CD4-positive, alpha-beta memory T cell (primary cell): ENCODE measurements around the gene RAB8B. TPM values are rescaled to one million over a fixed set of nuclear protein-coding genes. Genes with fewer than 3 reads are reported as not detected.

ENCODE experiments used
- CTCF ChIA-PET: fragments of 350-600 bp; sonication (Branson Sonifier 250); formaldehyde crosslinking; loops from one replicate; lab custom pipeline; 2021; ENCODE audit warnings: inconsistent platforms; ENCODE audit not compliant: partially characterized antibody; lab: Charles Lee
- POLR2A ChIA-PET: fragments of 350-600 bp; sonication (Branson Sonifier 250); formaldehyde crosslinking; loops from one replicate; lab custom pipeline; 2021; ENCODE audit not compliant: partially characterized antibody; lab: Charles Lee
- DNase-seq, 5 donors: peaks; one replicate each; pipeline versions ENCODE4 v3.0.0 to v3.0.0-alpha.2; 2020 to 2022; ENCODE audit warnings: mixed read lengths in 1 of 5
- H3K27ac ChIP-seq: one replicate; pipeline ENCODE4 v1.7.0; 2013; ENCODE audit warnings: low read depth, low read length
- H3K27me3 ChIP-seq: 2 replicates; pipeline ENCODE4 v1.7.0; 2013; ENCODE audit warnings: mild to moderate bottlenecking, low read length, moderate library complexity; ENCODE audit not compliant: insufficient read depth
- H3K36me3 ChIP-seq: 2 replicates; pipeline ENCODE4 v1.7.0; 2013; ENCODE audit warnings: mild to moderate bottlenecking, low read length, moderate library complexity; ENCODE audit not compliant: insufficient read depth
- H3K4me1 ChIP-seq: 2 replicates; pipeline ENCODE4 v1.7.0; 2013; ENCODE audit warnings: mild to moderate bottlenecking, low read length, moderate library complexity; ENCODE audit not compliant: insufficient read depth
- H3K4me3 ChIP-seq, 2 donors: one replicate each; pipeline ENCODE4 v1.7.0; 2013; ENCODE audit warnings: low read length in 2 of 2, mild to moderate bottlenecking in 1 of 2
- H3K9me3 ChIP-seq, 2 donors: one replicate each; pipeline ENCODE4 v1.7.0; 2013; ENCODE audit warnings: low read length in 2 of 2, control low read depth in 1 of 2; ENCODE audit not compliant: control insufficient read depth in 1 of 2
- H3K27ac Mint-ChIP-seq, 7 donors: one replicate each; pipeline ENCODE4 v1.8.0; 2020 to 2021; ENCODE audit warnings: mixed read lengths in 7 of 7, mild to moderate bottlenecking in 6 of 7, inconsistent platforms in 3 of 7, moderate library complexity in 3 of 7
- H3K27me3 Mint-ChIP-seq, 2 donors: one replicate each; pipeline ENCODE4 v1.8.0; 2020 to 2021; ENCODE audit warnings: mixed read lengths in 2 of 2
- H3K36me3 Mint-ChIP-seq, 2 donors: one replicate each; pipeline ENCODE4 v1.8.0; 2020 to 2021; ENCODE audit warnings: mixed read lengths in 2 of 2, inconsistent platforms in 1 of 2, mild to moderate bottlenecking in 1 of 2
- H3K4me1 Mint-ChIP-seq, 4 donors: one replicate each; pipeline ENCODE4 v1.8.0; 2020 to 2021; ENCODE audit warnings: mixed read lengths in 4 of 4, mild to moderate bottlenecking in 1 of 4
- H3K4me3 Mint-ChIP-seq, 8 donors: one replicate each; pipeline ENCODE4 v1.8.0; 2020 to 2021; ENCODE audit warnings: mixed read lengths in 8 of 8, mild to moderate bottlenecking in 7 of 8, moderate library complexity in 6 of 8, inconsistent platforms in 3 of 8
- H3K9me3 Mint-ChIP-seq, 8 donors: one replicate each; pipeline ENCODE4 v1.8.0; 2020 to 2021; ENCODE audit warnings: mixed read lengths in 8 of 8, mild to moderate bottlenecking in 5 of 8, inconsistent platforms in 3 of 8, moderate library complexity in 1 of 8
- intact Hi-C: fragments of 100-400 bp; cut with micrococcal nuclease; formaldehyde crosslinking; loops from one replicate; pipeline ENCODE4 v1.15.1; 2023
- polyA plus RNA-seq, 2 donors: library from polyadenylated mRNA; unstranded; fragments of 300-500 nt; fragmentation: Illumina TruSeq; gene quantifications; one replicate each; pipeline ENCODE4 v1.2.3, GENCODE V29; 2021
- total RNA-seq, 2 experiments: library from RNA; stranded (reverse); gene quantifications; one replicate each; pipeline ENCODE4 v1.2.3, GENCODE V29; 2021

RAB8B gene
- total and polyA plus RNA-seq, 4 experiments from 2014 or later: 35.1 to 86.4 (median 72.2) TPM

GRCh38 chr15:63165166-63165859, 24.1 kb upstream of the RAB8B start:
- DNase-seq: no peak
- Histone ChIP-seq H3K4me3 (no peak overlapping the region), H3K27me3 (no peaks in the 10 kb centered on the region), H3K36me3 (no peaks in the 10 kb centered on the region), H3K9me3 (no peaks in the 10 kb centered on the region), H3K4me1 (no peaks in the 10 kb centered on the region), H3K27ac (no peak overlapping the region)
- Mint-ChIP-seq H3K36me3 (no peaks in the 10 kb centered on the region), H3K27me3 (no peaks in the 10 kb centered on the region), H3K9me3 (no peaks in the 10 kb centered on the region), H3K4me1 (peaks cover 0 to 5% (median 3%) of the 10 kb centered on the region in 4 donors), H3K27ac (no peak overlapping the region), H3K4me3 (no peak overlapping the region)
- ChIA-PET CTCF (interaction anchor here (1.3 to 3.4 kb wide), 10 partner anchors 8 to 236 kb away, joined by 3 to 26 read pairs (median 6); partner anchors contain the start of genes APH1B and RPS27L), POLR2A (interaction anchor here (0.6 to 3.8 kb wide), 6 partner anchors 9 to 27 kb away, joined by 3 to 21 read pairs (median 5); partner anchors contain the start of genes RAB8B and RPS27L)
- intact Hi-C loops: no loop called here

DNA sequence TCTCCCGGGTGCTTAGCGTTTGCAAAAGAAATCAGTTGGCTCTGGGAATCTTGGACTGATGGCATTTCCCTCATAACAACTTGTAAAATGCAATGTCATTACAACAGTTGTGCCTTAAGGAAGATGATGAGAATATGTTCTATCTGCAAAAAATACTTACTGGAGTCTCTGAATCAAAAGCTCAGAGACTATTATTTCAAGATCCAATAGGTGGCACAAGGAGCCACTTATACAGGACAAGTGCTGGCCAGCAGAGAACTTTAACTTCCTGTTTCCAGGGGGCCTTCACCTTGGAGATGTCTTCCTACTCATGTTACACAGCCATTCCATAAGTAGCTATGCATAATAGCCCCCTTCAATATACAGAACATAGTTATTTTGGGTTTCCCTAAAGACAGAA, 23.2 kb upstream of the RAB8B start:
- Mint-ChIP-seq H3K27ac (no peak overlapping the region), H3K9me3 (no peaks in the 10 kb centered on the region), H3K36me3 (no peaks in the 10 kb centered on the region), H3K4me3 (no peak overlapping the region), H3K27me3 (no peaks in the 10 kb centered on the region), H3K4me1 (peaks cover 0 to 5% (median 3%) of the 10 kb centered on the region in 4 donors)
- Histone ChIP-seq H3K27me3 (no peaks in the 10 kb centered on the region), H3K9me3 (no peaks in the 10 kb centered on the region), H3K36me3 (no peaks in the 10 kb centered on the region), H3K4me1 (no peaks in the 10 kb centered on the region), H3K4me3 (no peak overlapping the region), H3K27ac (no peak overlapping the region)
- intact Hi-C loops: no loop called here
- ChIA-PET POLR2A (interaction anchor here (1.0 to 3.8 kb wide), 6 partner anchors 9 to 66 kb away, joined by 3 to 21 read pairs (median 5); partner anchors contain the start of genes RAB8B and RPS27L), CTCF (interaction anchor here (0.7 to 3.4 kb wide), 19 partner anchors 9 to 238 kb away, joined by 3 to 26 read pairs (median 4); partner anchors contain the start of genes APH1B and RPS27L)
- DNase-seq: peak in 1 of 5 donors; percentile 6

DNA sequence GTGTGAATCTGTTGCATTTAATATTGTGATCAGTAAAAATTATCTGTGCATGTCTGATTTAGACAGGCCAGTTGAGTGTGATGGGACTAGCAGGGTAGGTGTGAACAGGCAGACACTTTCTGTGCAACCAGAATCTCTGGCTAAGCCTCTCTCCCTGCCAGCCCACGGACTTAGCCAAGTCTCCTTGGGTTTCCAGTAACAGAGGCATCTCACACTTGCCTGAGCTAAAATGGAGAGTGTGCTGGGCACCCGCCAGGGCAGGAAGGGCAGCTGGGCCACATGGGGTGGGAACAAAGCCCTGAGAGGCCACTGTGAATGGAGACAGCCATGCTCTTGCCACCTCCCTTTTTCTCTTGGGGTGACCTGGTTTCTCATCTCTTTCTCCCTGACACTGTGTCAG, 19.6 kb upstream of the RAB8B start:
- ChIA-PET POLR2A (no interaction called here), CTCF (no interaction called here)
- H3K36me3 ChIP-seq: no peaks in the 10 kb centered on the region
- H3K27me3 Mint-ChIP-seq: no peaks in the 10 kb centered on the region
- no peak for DNase-seq
- intact Hi-C loops: no loop called here
- no peaks in the 10 kb centered on the region for H3K36me3 Mint-ChIP-seq
- H3K27ac ChIP-seq: no peak overlapping the region
- no peak overlapping the region for H3K4me3 ChIP-seq
- no peaks in the 10 kb centered on the region for H3K4me1 ChIP-seq
- peaks cover 0 to 5% (median 3%) of the 10 kb centered on the region in 4 donors for H3K4me1 Mint-ChIP-seq
- H3K27me3 ChIP-seq: no peaks in the 10 kb centered on the region
- no peaks in the 10 kb centered on the region for H3K9me3 ChIP-seq
- no peak overlapping the region for H3K4me3 Mint-ChIP-seq
- no peaks in the 10 kb centered on the region for H3K9me3 Mint-ChIP-seq
- H3K27ac Mint-ChIP-seq: no peak overlapping the region

GRCh38 chr15:63172376-63172775, 17.0 kb upstream of the RAB8B start:
- Mint-ChIP-seq H3K27me3 (no peaks in the 10 kb centered on the region), H3K9me3 (no peaks in the 10 kb centered on the region), H3K27ac (no peak overlapping the region), H3K4me1 (no peaks in the 10 kb centered on the region), H3K4me3 (no peak overlapping the region), H3K36me3 (no peaks in the 10 kb centered on the region)
- ChIA-PET POLR2A (interaction anchor here (1.5 kb wide), 1 partner anchor 22 kb away, joined by 3 read pairs; no protein-coding TSS in a partner anchor), CTCF (interaction anchor here (1.7 kb wide), 1 partner anchor 10 kb away, joined by 4 read pairs; no protein-coding TSS in a partner anchor)
- Histone ChIP-seq H3K27me3 (no peaks in the 10 kb centered on the region), H3K9me3 (no peaks in the 10 kb centered on the region), H3K4me1 (no peaks in the 10 kb centered on the region), H3K36me3 (no peaks in the 10 kb centered on the region), H3K27ac (no peak overlapping the region), H3K4me3 (no peak overlapping the region)
- no peak for DNase-seq
- intact Hi-C loops: no loop called here

- H3K4me1 Mint-ChIP-seq: no peaks in the 10 kb centered on the region
- no peaks in the 10 kb centered on the region for H3K9me3 Mint-ChIP-seq
- Histone ChIP-seq H3K27ac (no peak overlapping the region), H3K36me3 (no peaks in the 10 kb centered on the region), H3K27me3 (no peaks in the 10 kb centered on the region), H3K4me3 (no peak overlapping the region), H3K9me3 (no peaks in the 10 kb centered on the region), H3K4me1 (no peaks in the 10 kb centered on the region)
- H3K4me3 Mint-ChIP-seq: no peak overlapping the region
- H3K27me3 Mint-ChIP-seq: no peaks in the 10 kb centered on the region
- intact Hi-C loops: no loop called here
- POLR2A ChIA-PET: interaction anchor here (1.5 kb wide), 1 partner anchor 22 kb away, joined by 3 read pairs; no protein-coding TSS in a partner anchor
- no peaks in the 10 kb centered on the region for H3K36me3 Mint-ChIP-seq
- no peak overlapping the region for H3K27ac Mint-ChIP-seq
- DNase-seq: no peak
- CTCF ChIA-PET: interaction anchor here (1.7 kb wide), 1 partner anchor 11 kb away, joined by 4 read pairs; no protein-coding TSS in a partner anchor
Observed at GRCh38 chr15:63172851-63173451, 16.5 kb upstream of the RAB8B start.

DNA sequence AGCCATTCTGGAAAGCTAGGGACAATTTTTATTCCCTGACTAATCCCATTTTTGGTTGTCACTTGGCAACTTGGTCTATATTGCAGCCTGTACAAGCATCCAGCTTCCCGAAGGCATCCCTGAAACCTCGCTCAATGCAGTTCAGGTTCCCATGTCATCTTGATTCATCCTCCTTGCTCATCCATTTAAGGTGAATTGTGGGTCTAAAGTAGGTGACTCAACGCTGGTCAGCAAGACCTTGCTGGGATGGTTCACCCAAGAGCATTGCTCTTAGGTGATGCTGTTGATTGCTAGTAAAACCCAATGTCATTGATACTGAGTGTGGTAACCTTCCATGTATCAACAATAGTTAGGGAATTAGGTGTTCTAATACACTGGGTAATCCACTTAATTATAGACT, 13.1 kb upstream of the RAB8B start:
- H3K4me1 Mint-ChIP-seq: no peaks in the 10 kb centered on the region
- Histone ChIP-seq H3K4me3 (no peak overlapping the region), H3K9me3 (no peaks in the 10 kb centered on the region), H3K27ac (no peak overlapping the region), H3K4me1 (no peaks in the 10 kb centered on the region), H3K36me3 (no peaks in the 10 kb centered on the region), H3K27me3 (no peaks in the 10 kb centered on the region)
- no peaks in the 10 kb centered on the region for H3K36me3 Mint-ChIP-seq
- POLR2A ChIA-PET: interaction anchor here (0.6 kb wide), 1 partner anchor 15 kb away, joined by 3 read pairs; no protein-coding TSS in a partner anchor
- H3K27ac Mint-ChIP-seq: no peak overlapping the region
- no peak for DNase-seq
- no peaks in the 10 kb centered on the region for H3K9me3 Mint-ChIP-seq
- intact Hi-C loops: no loop called here
- no peak overlapping the region for H3K4me3 Mint-ChIP-seq
- no peaks in the 10 kb centered on the region for H3K27me3 Mint-ChIP-seq
- CTCF ChIA-PET: no interaction called here

- Mint-ChIP-seq H3K27ac (no peak overlapping the region), H3K27me3 (no peaks in the 10 kb centered on the region), H3K9me3 (no peaks in the 10 kb centered on the region), H3K4me3 (no peak overlapping the region), H3K36me3 (no peaks in the 10 kb centered on the region), H3K4me1 (no peaks in the 10 kb centered on the region)
- no peaks in the 10 kb centered on the region for H3K4me1 ChIP-seq
- H3K27me3 ChIP-seq: no peaks in the 10 kb centered on the region
- H3K36me3 ChIP-seq: no peaks in the 10 kb centered on the region
- intact Hi-C loops: no loop called here
- DNase-seq: no peak
- no peaks in the 10 kb centered on the region for H3K9me3 ChIP-seq
- no peak overlapping the region for H3K4me3 ChIP-seq
- H3K27ac ChIP-seq: no peak overlapping the region
- ChIA-PET CTCF (no interaction called here), POLR2A (interaction anchor here (1.4 to 1.5 kb wide), 2 partner anchors 14 to 21 kb away, joined by 4 to 6 read pairs; partner anchors contain the start of gene RPS27L)
Observed at GRCh38 chr15:63178034-63178433, 11.4 kb upstream of the RAB8B start.
